ENCODE data around the gene AMZ1. TPM values are rescaled to one million over a fixed set of nuclear protein-coding genes. Genes with fewer than 3 reads are reported as not detected.

The AMZ1 gene
- total RNA-seq, 1 donor: 2.5 TPM

GRCh38 chr7:2641406-2642393 lies 46.3 kb upstream of the AMZ1 start:
- Histone ChIP-seq H3K27ac (ENCODE audit: low read depth, low read length) (peak overlapping the region; percentile 94), H3K27me3 (ENCODE audit: insufficient read depth, low read length) (no peaks in the 10 kb centered on the region), H3K9me3 (ENCODE audit: low read depth, low read length) (no peaks in the 10 kb centered on the region), H2AFZ (ENCODE audit: low read length) (peak overlapping the region; percentile 41), H4K20me1 (ENCODE audit: insufficient read depth, low read length) (peaks cover 34% of the 10 kb centered on the region), H3K36me3 (ENCODE audit: insufficient read depth, low read length) (peaks cover 2% of the 10 kb centered on the region), H3K4me1 (ENCODE audit: insufficient read depth, low read length) (peaks cover 33% of the 10 kb centered on the region), H3K4me3 (ENCODE audit: insufficient read depth, low read length) (peak overlapping the region; percentile 40), H3K79me2 (ENCODE audit: insufficient read depth, low read length) (peaks cover 59% of the 10 kb centered on the region), H3K4me2 (ENCODE audit: insufficient read depth, low read length) (peak overlapping the region; percentile 55)
- TF ChIP-seq CTCF (IDR thresholded peaks at IDR 0.05; ENCODE audit: extremely low read depth, low read depth, low read length): no peak
- DNase-seq (ENCODE audit: insufficient read length, low spot score, missing footprints): peak; percentile 98

GRCh38 chr7:2643386-2644219 lies 44.4 kb upstream of the AMZ1 start:
- H3K36me3 ChIP-seq (ENCODE audit: insufficient read depth, low read length): peaks cover 10% of the 10 kb centered on the region
- no peaks in the 10 kb centered on the region for H3K27me3 ChIP-seq (ENCODE audit: insufficient read depth, low read length)
- H3K79me2 ChIP-seq (ENCODE audit: insufficient read depth, low read length): peaks cover 40% of the 10 kb centered on the region
- H3K4me1 ChIP-seq (ENCODE audit: insufficient read depth, low read length): peaks cover 27% of the 10 kb centered on the region
- DNase-seq (ENCODE audit: insufficient read length, low spot score, missing footprints): no peak
- H3K9me3 ChIP-seq (ENCODE audit: low read depth, low read length): no peaks in the 10 kb centered on the region
- H4K20me1 ChIP-seq (ENCODE audit: insufficient read depth, low read length): peaks cover 25% of the 10 kb centered on the region
- no peak overlapping the region for H3K27ac ChIP-seq (ENCODE audit: low read depth, low read length)
- H3K4me2 ChIP-seq (ENCODE audit: insufficient read depth, low read length): no peak overlapping the region
- H3K4me3 ChIP-seq (ENCODE audit: insufficient read depth, low read length): no peak overlapping the region
- TF ChIP-seq CTCF (IDR thresholded peaks at IDR 0.05; ENCODE audit: extremely low read depth, low read depth, low read length): peak; percentile 8
- H2AFZ ChIP-seq (ENCODE audit: low read length): no peak overlapping the region

GRCh38 chr7:2644220-2644561 lies 43.8 kb upstream of the AMZ1 start:
- Histone ChIP-seq H3K9me3 (ENCODE audit: low read depth, low read length) (no peaks in the 10 kb centered on the region), H3K27ac (ENCODE audit: low read depth, low read length) (no peak overlapping the region), H3K27me3 (ENCODE audit: insufficient read depth, low read length) (no peaks in the 10 kb centered on the region), H3K79me2 (ENCODE audit: insufficient read depth, low read length) (peaks cover 35% of the 10 kb centered on the region), H3K36me3 (ENCODE audit: insufficient read depth, low read length) (peaks cover 10% of the 10 kb centered on the region), H2AFZ (ENCODE audit: low read length) (no peak overlapping the region), H4K20me1 (ENCODE audit: insufficient read depth, low read length) (peaks cover 21% of the 10 kb centered on the region), H3K4me2 (ENCODE audit: insufficient read depth, low read length) (no peak overlapping the region), H3K4me3 (ENCODE audit: insufficient read depth, low read length) (no peak overlapping the region), H3K4me1 (ENCODE audit: insufficient read depth, low read length) (peaks cover 24% of the 10 kb centered on the region)
- TF ChIP-seq CTCF (IDR thresholded peaks at IDR 0.05; ENCODE audit: extremely low read depth, low read depth, low read length): no peak
- no peak for DNase-seq (ENCODE audit: insufficient read length, low spot score, missing footprints)

Data from osteoblast (primary cell).